PC-3 (cell line): ENCODE data around the gene HAO2.

Experiments used
- EZH2 ChIP-seq: fragments of 300-600 bp; sonication (generic); IDR thresholded peaks from one replicate; pipeline ENCODE4 v1.6.1; 2017; ENCODE audit warnings: antibody characterized with exemption, mild to moderate bottlenecking, low read length; ENCODE audit not compliant: unreplicated experiment
- TF ChIP-seq, protein P1 (sequence below): fragments of 300-600 bp; sonication (generic); conservative IDR thresholded peaks from 2 replicates; pipeline ENCODE4 v1.5.1; 2017; ENCODE audit warnings: antibody characterized with exemption, low read depth, mild to moderate bottlenecking, low read length

DNA sequence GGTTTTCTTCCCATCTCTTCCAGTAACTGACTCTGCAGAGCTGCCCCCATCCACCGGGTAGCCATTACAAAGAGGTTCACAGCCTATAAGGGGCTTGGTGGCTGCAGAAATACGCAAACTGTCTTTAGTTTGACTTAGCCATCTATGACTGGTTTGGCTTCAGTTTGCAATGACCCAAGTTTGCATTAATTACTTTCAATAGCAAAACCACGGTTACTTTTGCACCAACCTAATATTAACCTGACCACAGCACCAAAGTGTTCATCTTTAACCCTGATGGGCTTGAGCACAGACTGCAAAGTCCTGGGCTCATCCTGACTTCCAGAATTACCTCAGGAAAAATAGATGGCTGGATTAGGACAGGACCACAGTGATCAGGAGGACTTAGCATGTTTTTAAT is 2.2 kb upstream of the HAO2 start:
- TF ChIP-seq, protein P1, sequence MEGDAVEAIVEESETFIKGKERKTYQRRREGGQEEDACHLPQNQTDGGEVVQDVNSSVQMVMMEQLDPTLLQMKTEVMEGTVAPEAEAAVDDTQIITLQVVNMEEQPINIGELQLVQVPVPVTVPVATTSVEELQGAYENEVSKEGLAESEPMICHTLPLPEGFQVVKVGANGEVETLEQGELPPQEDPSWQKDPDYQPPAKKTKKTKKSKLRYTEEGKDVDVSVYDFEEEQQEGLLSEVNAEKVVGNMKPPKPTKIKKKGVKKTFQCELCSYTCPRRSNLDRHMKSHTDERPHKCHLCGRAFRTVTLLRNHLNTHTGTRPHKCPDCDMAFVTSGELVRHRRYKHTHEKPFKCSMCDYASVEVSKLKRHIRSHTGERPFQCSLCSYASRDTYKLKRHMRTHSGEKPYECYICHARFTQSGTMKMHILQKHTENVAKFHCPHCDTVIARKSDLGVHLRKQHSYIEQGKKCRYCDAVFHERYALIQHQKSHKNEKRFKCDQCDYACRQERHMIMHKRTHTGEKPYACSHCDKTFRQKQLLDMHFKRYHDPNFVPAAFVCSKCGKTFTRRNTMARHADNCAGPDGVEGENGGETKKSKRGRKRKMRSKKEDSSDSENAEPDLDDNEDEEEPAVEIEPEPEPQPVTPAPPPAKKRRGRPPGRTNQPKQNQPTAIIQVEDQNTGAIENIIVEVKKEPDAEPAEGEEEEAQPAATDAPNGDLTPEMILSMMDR: no peak
- TF ChIP-seq EZH2: no peak
